Naive thymus-derived CD4-positive, alpha-beta T cell (primary cell): ENCODE results near the gene EBF3. TPM values are rescaled to one million over a fixed set of nuclear protein-coding genes. Genes with fewer than 3 reads are reported as not detected.

Experiments used
- ATAC-seq: fragments of 150-1000 bp; cut with Tn5 transposase; 2 replicates; pipeline ENCODE4 v1.10.0; 2021; ENCODE audit warnings: mild to moderate bottlenecking, moderate library complexity
- CTCF ChIA-PET: fragments of 350-600 bp; sonication (Branson Sonifier 250); formaldehyde crosslinking; loops from one replicate; lab custom pipeline; 2021; ENCODE audit warnings: antibody characterized with exemption; lab: Charles Lee
- POLR2A ChIA-PET: fragments of 350-600 bp; sonication (Branson Sonifier 250); formaldehyde crosslinking; loops from one replicate; lab custom pipeline; 2021; ENCODE audit warnings: antibody characterized with exemption, inconsistent platforms; lab: Charles Lee
- DNase-seq, 9 donors: peaks; one replicate each; pipeline versions ENCODE4 v3.0.0 to v3.0.0-alpha.2; 2020 to 2022; ENCODE audit warnings: mixed read lengths in 1 of 9
- H3K27ac ChIP-seq: one replicate; pipeline ENCODE4 v1.7.0; 2013; ENCODE audit warnings: mild to moderate bottlenecking, low read depth, low read length, moderate library complexity
- H3K27me3 ChIP-seq, 2 donors: one replicate each; pipeline ENCODE4 v1.7.0; 2013; ENCODE audit warnings: low read length in 2 of 2, mild to moderate bottlenecking in 2 of 2, moderate library complexity in 2 of 2; ENCODE audit not compliant: control insufficient read depth in 2 of 2, insufficient read depth in 2 of 2
- H3K36me3 ChIP-seq, 3 experiments: 1 replicate in 2 of 3; 2 replicates in 1 of 3; pipeline ENCODE4 v1.7.0; 2013; ENCODE audit warnings: low read length in 3 of 3, mild to moderate bottlenecking in 3 of 3, moderate library complexity in 1 of 3; ENCODE audit not compliant: insufficient read depth in 3 of 3, control insufficient read depth in 2 of 3
- H3K4me1 ChIP-seq, 2 donors: one replicate each; pipeline ENCODE4 v1.7.0; 2013; ENCODE audit warnings: low read length in 2 of 2, mild to moderate bottlenecking in 2 of 2, moderate library complexity in 1 of 2; ENCODE audit not compliant: control insufficient read depth in 2 of 2, insufficient read depth in 2 of 2
- H3K4me3 ChIP-seq: 2 replicates; pipeline ENCODE4 v1.7.0; 2013; ENCODE audit warnings: mild to moderate bottlenecking, low read length
- H3K9me3 ChIP-seq, 3 experiments: 1 replicate in 2 of 3; 2 replicates in 1 of 3; pipeline ENCODE4 v1.7.0; 2013; ENCODE audit warnings: low read length in 3 of 3; ENCODE audit not compliant: control insufficient read depth in 2 of 3
- H3K27ac Mint-ChIP-seq, 9 donors: one replicate each; pipeline ENCODE4 v1.8.0; 2020 to 2022; ENCODE audit warnings: mixed read lengths in 9 of 9, mild to moderate bottlenecking in 8 of 9, moderate library complexity in 5 of 9, inconsistent platforms in 2 of 9
- H3K27me3 Mint-ChIP-seq, 5 donors: one replicate each; pipeline ENCODE4 v1.8.0; 2021 to 2022; ENCODE audit warnings: mixed read lengths in 5 of 5, mild to moderate bottlenecking in 1 of 5
- H3K36me3 Mint-ChIP-seq, 5 donors: one replicate each; pipeline ENCODE4 v1.8.0; 2020 to 2022; ENCODE audit warnings: mixed read lengths in 5 of 5, mild to moderate bottlenecking in 3 of 5, inconsistent platforms in 1 of 5
- H3K4me1 Mint-ChIP-seq, 7 donors: one replicate each; pipeline ENCODE4 v1.8.0; 2020 to 2022; ENCODE audit warnings: mixed read lengths in 7 of 7, mild to moderate bottlenecking in 3 of 7, inconsistent platforms in 1 of 7
- H3K4me3 Mint-ChIP-seq, 10 donors: one replicate each; pipeline ENCODE4 v1.8.0; 2020 to 2022; ENCODE audit warnings: mild to moderate bottlenecking in 10 of 10, mixed read lengths in 10 of 10, moderate library complexity in 6 of 10, inconsistent platforms in 2 of 10
- H3K9me3 Mint-ChIP-seq, 11 donors: one replicate each; pipeline ENCODE4 v1.8.0; 2020 to 2022; ENCODE audit warnings: mixed read lengths in 11 of 11, mild to moderate bottlenecking in 4 of 11, inconsistent platforms in 1 of 11, moderate library complexity in 1 of 11
- intact Hi-C, 2 donors: fragments of 100-400 bp; cut with micrococcal nuclease; formaldehyde crosslinking; loops; one replicate each; pipeline ENCODE4 v1.15.1; 2023
- polyA plus RNA-seq, 2 donors: library from polyadenylated mRNA; unstranded; fragments of 300-500 nt; fragmentation: Illumina TruSeq; gene quantifications; one replicate each; pipeline ENCODE4 v1.2.3, GENCODE V29; 2021
- total RNA-seq, 6 experiments: library from RNA in 5 of 6; stranded (reverse) in 5 of 6; gene quantifications; 1 replicate in 5 of 6; 2 replicates in 1 of 6; pipeline ENCODE4 v1.2.3 and lab custom pipeline; 2021 to 2026

EBF3 gene
- total and polyA plus RNA-seq, 7 experiments from 2014 or later = not detected

DNA sequence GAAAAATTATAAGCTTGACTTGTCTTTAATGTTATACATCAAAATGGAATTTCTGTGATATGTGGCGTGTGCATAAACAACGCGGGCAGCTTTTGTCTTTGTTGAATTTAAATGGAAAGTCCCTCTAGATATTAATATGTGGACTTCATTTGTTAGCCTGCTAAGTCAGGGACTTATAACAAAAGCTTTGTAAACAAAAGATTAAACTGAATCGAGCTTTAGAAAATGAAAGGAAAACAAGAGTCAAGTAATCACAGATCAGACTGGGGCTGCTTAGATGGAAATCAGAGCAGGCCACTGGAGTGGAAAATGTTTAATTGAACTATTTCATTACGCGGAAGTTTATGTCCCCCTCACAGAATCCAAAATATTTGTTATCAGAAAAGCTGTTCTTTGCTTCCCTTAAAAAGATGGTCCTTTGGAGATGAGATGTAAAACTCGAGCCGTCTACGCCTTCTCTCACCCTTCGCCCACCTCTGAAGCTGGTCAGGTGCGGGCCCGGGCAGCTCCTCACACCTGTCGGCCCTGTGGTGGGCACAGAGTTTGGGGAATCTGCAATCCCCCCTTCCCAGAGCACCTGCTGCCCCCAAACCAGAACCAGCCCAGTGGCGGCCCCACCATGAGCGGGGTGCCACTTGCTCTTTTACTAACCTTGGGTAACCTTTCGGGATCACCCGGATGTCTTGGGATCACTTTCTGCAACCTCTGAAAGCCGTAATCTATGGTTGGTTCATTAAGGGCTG, 116.2 kb downstream of the EBF3 start:
- POLR2A ChIA-PET = no interaction called here
- Mint-ChIP-seq H3K27ac (no peak overlapping the region), H3K9me3 (no peaks in the 10 kb centered on the region), H3K36me3 (no peaks in the 10 kb centered on the region), H3K4me1 (no peaks in the 10 kb centered on the region), H3K4me3 (no peak overlapping the region), H3K27me3 (peaks cover 0 to 13% (median 7%) of the 10 kb centered on the region in 5 donors)
- Histone ChIP-seq H3K27me3 (no peaks in the 10 kb centered on the region), H3K36me3 (no peaks in the 10 kb centered on the region), H3K9me3 (no peaks in the 10 kb centered on the region), H3K4me1 (no peaks in the 10 kb centered on the region), H3K27ac (no peak overlapping the region), H3K4me3 (no peak overlapping the region)
- DNase-seq (no peak), ATAC-seq (no peak)
- intact Hi-C loops = no loop called here
- CTCF ChIA-PET = no interaction called here

DNA sequence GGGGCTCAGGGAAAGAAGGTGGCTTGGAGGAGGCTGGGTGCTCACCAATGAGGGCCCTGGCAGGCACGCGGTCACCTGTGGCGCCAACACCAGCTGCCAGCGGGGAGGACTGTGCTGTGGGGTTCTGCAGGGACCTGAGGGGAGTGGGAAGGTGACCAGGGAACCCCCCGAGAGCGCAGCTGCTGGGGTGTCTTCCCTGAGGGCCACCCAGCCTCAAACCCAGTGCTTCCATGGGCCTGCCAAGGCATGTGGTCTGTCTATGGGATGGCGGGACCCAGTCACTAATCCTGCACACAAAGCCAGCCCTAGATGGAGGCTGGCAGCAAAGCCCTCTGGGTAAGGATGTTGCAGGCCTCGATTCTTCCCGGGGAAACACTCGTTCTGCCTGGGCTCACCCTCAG, 117.1 kb downstream of the EBF3 start:
- Mint-ChIP-seq H3K4me1 (no peaks in the 10 kb centered on the region), H3K36me3 (no peaks in the 10 kb centered on the region), H3K9me3 (no peaks in the 10 kb centered on the region), H3K27ac (no peak overlapping the region), H3K27me3 (peaks cover 0 to 13% (median 7%) of the 10 kb centered on the region in 5 donors), H3K4me3 (no peak overlapping the region)
- Histone ChIP-seq H3K4me3 (no peak overlapping the region), H3K4me1 (no peaks in the 10 kb centered on the region), H3K27me3 (no peaks in the 10 kb centered on the region), H3K36me3 (no peaks in the 10 kb centered on the region), H3K27ac (no peak overlapping the region), H3K9me3 (no peaks in the 10 kb centered on the region)
- intact Hi-C loops = no loop called here
- ATAC-seq = no peak
- ChIA-PET CTCF (no interaction called here), POLR2A (no interaction called here)
- DNase-seq = no peak

DNA sequence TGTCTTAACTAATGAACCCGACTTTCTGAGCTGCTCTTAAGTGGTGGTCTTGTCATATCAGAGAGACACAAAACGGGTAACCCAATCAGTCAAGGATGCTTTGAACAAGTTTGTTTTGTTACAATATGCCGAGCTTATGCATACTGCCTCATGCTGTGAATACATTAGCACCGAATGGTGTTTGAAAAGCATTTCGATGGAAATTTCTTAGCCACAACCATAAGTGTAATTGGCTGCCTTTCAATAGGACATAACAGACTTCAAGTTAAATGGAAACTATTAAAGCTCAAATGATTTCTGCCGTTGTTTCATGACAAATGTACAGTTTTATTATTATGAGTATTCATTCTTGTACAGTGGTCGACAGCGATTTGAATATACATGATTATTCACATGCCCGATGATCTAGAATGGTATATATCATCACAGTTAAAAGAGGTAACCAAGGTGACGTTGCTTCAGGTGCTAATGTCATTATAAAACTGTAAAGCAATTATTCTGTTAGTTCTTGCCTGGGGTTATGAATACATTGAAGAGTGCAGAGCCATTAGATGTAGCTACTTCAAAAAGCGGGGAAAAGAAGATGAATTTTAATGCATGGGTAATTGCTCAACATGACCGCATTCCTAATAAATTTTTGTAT, 118.8 kb downstream of the EBF3 start:
- H3K4me1 ChIP-seq = no peaks in the 10 kb centered on the region
- intact Hi-C loops = no loop called here
- no peaks in the 10 kb centered on the region for H3K36me3 ChIP-seq
- no peaks in the 10 kb centered on the region for H3K9me3 Mint-ChIP-seq
- H3K9me3 ChIP-seq = no peaks in the 10 kb centered on the region
- ChIA-PET POLR2A (no interaction called here), CTCF (no interaction called here)
- H3K27me3 ChIP-seq = no peaks in the 10 kb centered on the region
- no peak overlapping the region for H3K4me3 Mint-ChIP-seq
- no peaks in the 10 kb centered on the region for H3K36me3 Mint-ChIP-seq
- DNase-seq = no peak
- no peak for ATAC-seq
- no peaks in the 10 kb centered on the region for H3K4me1 Mint-ChIP-seq
- no peak overlapping the region for H3K4me3 ChIP-seq
- no peak overlapping the region for H3K27ac Mint-ChIP-seq
- H3K27ac ChIP-seq = no peak overlapping the region
- H3K27me3 Mint-ChIP-seq = peaks cover 0 to 7% (median 0%) of the 10 kb centered on the region in 5 donors

DNA sequence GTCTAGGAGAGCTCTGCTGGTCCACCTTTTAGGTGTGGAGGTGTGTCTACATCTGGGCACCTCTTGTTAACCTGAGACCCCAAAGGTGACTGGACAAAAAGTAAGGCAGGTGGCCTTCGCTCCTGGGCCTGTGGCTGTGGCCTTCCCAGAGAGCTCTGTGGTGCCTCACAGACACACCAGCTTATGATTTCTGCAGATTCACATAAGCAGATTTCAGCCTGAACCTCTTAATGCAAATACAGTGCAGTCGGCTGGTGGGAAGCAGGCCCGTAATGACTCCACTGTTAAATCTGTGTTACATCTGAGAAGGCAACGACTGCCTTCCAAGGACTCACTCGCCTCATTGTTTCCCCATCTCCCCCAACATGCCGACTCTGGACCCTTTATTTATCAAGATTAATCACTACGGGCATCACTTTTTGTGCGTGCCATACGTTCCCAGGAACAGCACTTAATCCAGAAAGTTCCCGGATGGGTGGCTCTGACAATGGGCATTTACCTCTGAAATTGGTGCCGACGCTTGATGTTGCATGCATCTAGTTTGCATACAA, 119.8 kb downstream of the EBF3 start:
- Histone ChIP-seq H3K4me3 (no peak overlapping the region), H3K9me3 (no peaks in the 10 kb centered on the region), H3K36me3 (no peaks in the 10 kb centered on the region), H3K4me1 (no peaks in the 10 kb centered on the region), H3K27me3 (no peaks in the 10 kb centered on the region), H3K27ac (no peak overlapping the region)
- H3K4me3 Mint-ChIP-seq = no peak overlapping the region
- peaks cover 0 to 1% (median 0%) of the 10 kb centered on the region in 11 donors for H3K9me3 Mint-ChIP-seq
- DNase-seq (no peak), ATAC-seq (no peak)
- no peak overlapping the region for H3K27ac Mint-ChIP-seq
- H3K4me1 Mint-ChIP-seq = no peaks in the 10 kb centered on the region
- CTCF ChIA-PET = no interaction called here
- H3K27me3 Mint-ChIP-seq = no peaks in the 10 kb centered on the region
- intact Hi-C loops = no loop called here
- POLR2A ChIA-PET = no interaction called here
- H3K36me3 Mint-ChIP-seq = no peaks in the 10 kb centered on the region

DNA sequence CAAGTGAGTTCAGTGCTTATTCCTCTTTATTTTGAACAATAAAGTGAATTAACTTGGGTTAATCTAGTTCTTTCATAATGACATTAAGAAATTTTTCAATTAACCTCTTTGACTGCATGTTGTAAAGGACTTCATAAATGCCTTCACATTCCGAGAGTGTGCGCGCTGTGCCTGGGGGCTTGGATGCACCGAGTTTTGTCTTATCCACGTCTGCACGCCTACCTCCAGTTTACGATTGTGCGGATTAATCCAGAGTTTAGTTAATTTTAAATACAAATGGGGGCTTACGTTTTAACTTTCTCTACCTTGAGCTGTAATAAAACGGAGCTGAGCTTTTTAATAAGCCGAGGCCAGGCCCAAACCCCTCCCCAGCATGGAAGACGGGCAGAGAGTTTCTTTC, 120.4 kb downstream of the EBF3 start:
- intact Hi-C loops = no loop called here
- POLR2A ChIA-PET = no interaction called here
- Mint-ChIP-seq H3K4me3 (no peak overlapping the region), H3K27me3 (no peaks in the 10 kb centered on the region), H3K36me3 (no peaks in the 10 kb centered on the region), H3K27ac (peak overlapping the region in 1 of 9 donors; percentile 30), H3K9me3 (peaks cover 0 to 1% (median 0%) of the 10 kb centered on the region in 11 donors), H3K4me1 (no peaks in the 10 kb centered on the region)
- ATAC-seq = no peak
- DNase-seq = no peak
- CTCF ChIA-PET = no interaction called here
- no peaks in the 10 kb centered on the region for H3K27me3 ChIP-seq
- H3K4me1 ChIP-seq = no peaks in the 10 kb centered on the region
- H3K4me3 ChIP-seq = no peak overlapping the region
- H3K27ac ChIP-seq = no peak overlapping the region
- no peaks in the 10 kb centered on the region for H3K36me3 ChIP-seq
- H3K9me3 ChIP-seq = no peaks in the 10 kb centered on the region

GRCh38 chr10:129843131-129843541, 120.9 kb downstream of the EBF3 start:
- H3K36me3 Mint-ChIP-seq = no peaks in the 10 kb centered on the region
- peaks cover 0 to 1% (median 0%) of the 10 kb centered on the region in 11 donors for H3K9me3 Mint-ChIP-seq
- Histone ChIP-seq H3K9me3 (no peaks in the 10 kb centered on the region), H3K36me3 (no peaks in the 10 kb centered on the region), H3K27ac (no peak overlapping the region), H3K27me3 (no peaks in the 10 kb centered on the region), H3K4me3 (no peak overlapping the region), H3K4me1 (no peaks in the 10 kb centered on the region)
- no peak overlapping the region for H3K4me3 Mint-ChIP-seq
- H3K27ac Mint-ChIP-seq = no peak overlapping the region
- no peaks in the 10 kb centered on the region for H3K27me3 Mint-ChIP-seq
- DNase-seq (no peak), ATAC-seq (no peak)
- CTCF ChIA-PET = no interaction called here
- POLR2A ChIA-PET = no interaction called here
- no peaks in the 10 kb centered on the region for H3K4me1 Mint-ChIP-seq
- intact Hi-C loops = no loop called here

DNA sequence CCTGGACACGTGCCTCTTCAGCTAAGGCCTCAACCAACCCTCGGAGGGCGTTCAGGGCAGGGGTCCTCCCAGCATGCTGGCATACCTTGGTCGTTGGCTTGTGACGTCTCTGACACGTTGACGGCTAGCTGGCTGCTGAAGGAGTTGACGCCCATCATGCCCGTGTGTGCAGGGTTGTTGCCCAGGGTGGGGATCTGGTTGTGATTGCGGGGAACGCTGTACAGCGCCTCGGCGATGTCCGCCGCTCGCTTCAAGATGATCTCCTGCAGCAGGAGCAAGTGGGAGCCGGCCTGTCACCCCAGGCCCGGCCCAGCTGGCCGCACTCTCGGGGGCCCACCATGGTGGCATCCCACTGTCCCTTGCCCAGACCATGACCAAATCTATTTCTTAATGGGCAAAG, 122.0 kb downstream of the EBF3 start:
- CTCF ChIA-PET = no interaction called here
- Mint-ChIP-seq H3K27me3 (no peaks in the 10 kb centered on the region), H3K36me3 (no peaks in the 10 kb centered on the region), H3K4me3 (no peak overlapping the region), H3K9me3 (peaks cover 0 to 1% (median 0%) of the 10 kb centered on the region in 11 donors), H3K4me1 (no peaks in the 10 kb centered on the region), H3K27ac (no peak overlapping the region)
- no peaks in the 10 kb centered on the region for H3K4me1 ChIP-seq
- POLR2A ChIA-PET = no interaction called here
- H3K27ac ChIP-seq = no peak overlapping the region
- intact Hi-C loops = no loop called here
- ATAC-seq = no peak
- no peak overlapping the region for H3K4me3 ChIP-seq
- no peaks in the 10 kb centered on the region for H3K9me3 ChIP-seq
- DNase-seq = no peak
- no peaks in the 10 kb centered on the region for H3K36me3 ChIP-seq
- H3K27me3 ChIP-seq = no peaks in the 10 kb centered on the region
